K562 (cell line): Measurements from ENCODE around the gene RBKS. TPM values are rescaled to one million over a fixed set of nuclear protein-coding genes. Genes with fewer than 3 reads are reported as not detected.
A peak's percentile ranks its signal among the peaks of the same experiment; 100 is the strongest.

Experiments used
- E2F8 ChIP-seq: fragments of 450-650 bp; IDR thresholded peaks from 2 replicates; pipeline ENCODE4 v1.7.1; 2018; ENCODE audit warnings: mild to moderate bottlenecking, low read depth; ENCODE audit not compliant: partially characterized antibody
- L3MBTL2 ChIP-seq: fragments of 450-650 bp; IDR thresholded peaks from 2 replicates; pipeline ENCODE4 v1.6.1; 2016; ENCODE audit warnings: mild to moderate bottlenecking, moderate library complexity
- NEUROD1 ChIP-seq: fragments of 150-350 bp; IDR thresholded peaks from 2 replicates; pipeline ENCODE4 v1.6.1; 2014; ENCODE audit warnings: borderline replicate concordance, low read length, low read depth; ENCODE audit not compliant: partially characterized antibody
- SMARCE1 ChIP-seq: fragments of 450-650 bp; IDR thresholded peaks from 2 replicates; pipeline ENCODE4 v1.7.1; 2016; ENCODE audit warnings: mild to moderate bottlenecking
- SOX6 ChIP-seq: fragments of 450-650 bp; IDR thresholded peaks from 2 replicates; pipeline ENCODE4 v1.6.1; 2014; ENCODE audit warnings: mild to moderate bottlenecking
- STAG1 ChIP-seq: sonication (generic); formaldehyde crosslinking; IDR thresholded peaks from 2 replicates; pipeline ENCODE4 v1.5.0; 2020; ENCODE audit warnings: missing genetic modification reagents, borderline replicate concordance
- ZNF324 ChIP-seq: fragments of 250-450 bp; sonication (Bioruptor Pico); IDR thresholded peaks from 2 replicates; pipeline ENCODE4 v1.4.0; 2020; ENCODE audit warnings: mild to moderate bottlenecking
- polyA plus RNA-seq, 8 experiments: library from polyadenylated mRNA; depleted of rRNA in 4 of 8; stranded (reverse) in 5 of 8; unstranded in 3 of 8; fragments of >200 nt; fragmentation: Nextera tagmentation in 2 of 8; fragmentation: Illumina TruSeq in 1 of 8; extraction: Ambion mirVana in 2 of 8; extraction: Trizol in 1 of 8; gene quantifications; 2 replicates each; pipeline versions ENCODE4 v1.2.1 to v1.2.3, GENCODE V29; 2011 to 2014; ENCODE audit warnings: inconsistent platforms in 1 of 8, missing spikeins in 1 of 8
- total RNA-seq, 7 experiments: library from RNA; depleted of rRNA in 6 of 7; stranded (reverse); fragments of >200 nt in 6 of 7; fragmentation: Illumina TruSeq in 2 of 7; extraction: Trizol in 2 of 7; gene quantifications; 2 replicates each; pipeline versions ENCODE4 v1.2.1 to v1.2.3, GENCODE V29; 2011 to 2021; ENCODE audit warnings: low replicate concordance in 1 of 7
- TF ChIP-seq, protein P1 (sequence below), 2 experiments: fragments of 450-650 bp in 1 of 2; sonication (generic) in 1 of 2; formaldehyde crosslinking in 1 of 2; IDR thresholded peaks; 2 replicates each; pipeline versions ENCODE4 v1.7.1 to v1.9.0; 2016 to 2022; ENCODE audit warnings: inconsistent platforms in 1 of 2, mild to moderate bottlenecking in 1 of 2, missing genetic modification reagents in 1 of 2
- TF ChIP-seq, protein P2 (sequence below): sonication (generic); formaldehyde crosslinking; IDR thresholded peaks from 2 replicates; pipeline ENCODE4 v1.8.0; 2022; ENCODE audit warnings: missing genetic modification reagents, mild to moderate bottlenecking, moderate library complexity, borderline replicate concordance
- TF ChIP-seq, protein P3 (sequence below): fragments of 450-650 bp; formaldehyde crosslinking; IDR thresholded peaks from 2 replicates; pipeline ENCODE4 v1.4.0; 2020; ENCODE audit warnings: mild to moderate bottlenecking, moderate library complexity

RBKS gene
- total and polyA plus RNA-seq, 9 of the 15 experiments (the other 6 are each of a cell fraction or from before 2014, with no cell fraction given), result 0.06 to 0.39 (median 0.19) TPM

DNA sequence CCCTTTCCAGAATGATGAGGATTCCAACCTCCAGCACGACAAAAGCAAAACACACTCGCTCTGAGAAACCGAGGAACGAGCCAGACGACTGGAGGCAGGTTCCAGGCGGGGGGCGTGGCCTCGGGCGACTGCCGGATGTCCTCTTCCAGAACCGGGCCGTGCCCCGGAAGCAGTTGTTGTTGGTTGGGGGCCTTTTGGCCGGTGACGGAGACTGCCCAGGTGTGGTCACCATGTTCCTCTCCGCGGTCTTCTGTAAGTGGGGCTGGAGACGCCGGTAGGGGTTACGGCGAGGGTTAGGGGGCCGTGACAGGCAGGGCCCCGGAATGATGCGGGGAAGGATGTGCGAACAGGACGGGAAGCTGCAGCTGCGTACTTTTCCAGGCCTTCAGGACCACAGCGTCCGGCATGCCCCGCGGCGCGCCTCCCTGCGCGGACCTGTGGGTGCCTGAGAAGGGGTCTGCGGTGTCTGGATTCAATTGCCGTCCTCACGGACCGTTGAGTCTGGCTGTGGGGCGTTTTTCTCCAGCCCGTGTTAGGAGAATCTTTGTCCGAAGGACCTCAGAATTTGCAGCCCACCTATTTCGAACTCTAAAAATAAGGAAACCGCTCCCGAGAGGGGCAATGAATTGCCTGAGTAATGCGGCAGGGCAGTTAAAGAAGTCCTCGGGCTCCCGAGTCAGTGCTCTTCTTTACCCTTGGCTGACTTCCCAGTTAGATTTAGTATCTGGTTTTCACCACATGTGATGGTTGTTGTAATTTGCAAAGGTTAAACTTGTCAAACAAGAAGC lies 118.4 kb downstream of the RBKS start, which contains the start of gene MRPL33 (continued):
- TF ChIP-seq, protein P1, sequence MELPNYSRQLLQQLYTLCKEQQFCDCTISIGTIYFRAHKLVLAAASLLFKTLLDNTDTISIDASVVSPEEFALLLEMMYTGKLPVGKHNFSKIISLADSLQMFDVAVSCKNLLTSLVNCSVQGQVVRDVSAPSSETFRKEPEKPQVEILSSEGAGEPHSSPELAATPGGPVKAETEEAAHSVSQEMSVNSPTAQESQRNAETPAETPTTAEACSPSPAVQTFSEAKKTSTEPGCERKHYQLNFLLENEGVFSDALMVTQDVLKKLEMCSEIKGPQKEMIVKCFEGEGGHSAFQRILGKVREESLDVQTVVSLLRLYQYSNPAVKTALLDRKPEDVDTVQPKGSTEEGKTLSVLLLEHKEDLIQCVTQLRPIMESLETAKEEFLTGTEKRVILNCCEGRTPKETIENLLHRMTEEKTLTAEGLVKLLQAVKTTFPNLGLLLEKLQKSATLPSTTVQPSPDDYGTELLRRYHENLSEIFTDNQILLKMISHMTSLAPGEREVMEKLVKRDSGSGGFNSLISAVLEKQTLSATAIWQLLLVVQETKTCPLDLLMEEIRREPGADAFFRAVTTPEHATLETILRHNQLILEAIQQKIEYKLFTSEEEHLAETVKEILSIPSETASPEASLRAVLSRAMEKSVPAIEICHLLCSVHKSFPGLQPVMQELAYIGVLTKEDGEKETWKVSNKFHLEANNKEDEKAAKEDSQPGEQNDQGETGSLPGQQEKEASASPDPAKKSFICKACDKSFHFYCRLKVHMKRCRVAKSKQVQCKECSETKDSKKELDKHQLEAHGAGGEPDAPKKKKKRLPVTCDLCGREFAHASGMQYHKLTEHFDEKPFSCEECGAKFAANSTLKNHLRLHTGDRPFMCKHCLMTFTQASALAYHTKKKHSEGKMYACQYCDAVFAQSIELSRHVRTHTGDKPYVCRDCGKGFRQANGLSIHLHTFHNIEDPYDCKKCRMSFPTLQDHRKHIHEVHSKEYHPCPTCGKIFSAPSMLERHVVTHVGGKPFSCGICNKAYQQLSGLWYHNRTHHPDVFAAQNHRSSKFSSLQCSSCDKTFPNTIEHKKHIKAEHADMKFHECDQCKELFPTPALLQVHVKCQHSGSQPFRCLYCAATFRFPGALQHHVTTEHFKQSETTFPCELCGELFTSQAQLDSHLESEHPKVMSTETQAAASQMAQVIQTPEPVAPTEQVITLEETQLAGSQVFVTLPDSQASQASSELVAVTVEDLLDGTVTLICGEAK (IDR thresholded peaks at IDR 0.05), result peak; percentile 99
- TF ChIP-seq, protein P1 (CRISPR knock-in tag; IDR thresholded peaks at IDR 0.05), result no peak
- TF ChIP-seq STAG1 (CRISPR knock-in tag) (no peak), NEUROD1 (no peak), SOX6 (no peak), E2F8 (peak; percentile 91), ZNF324 (CRISPR knock-in tag) (peak; percentile 41; the same call in 1 of the 2 replicates), L3MBTL2 (no peak), SMARCE1 (no peak)
- TF ChIP-seq, protein P2, sequence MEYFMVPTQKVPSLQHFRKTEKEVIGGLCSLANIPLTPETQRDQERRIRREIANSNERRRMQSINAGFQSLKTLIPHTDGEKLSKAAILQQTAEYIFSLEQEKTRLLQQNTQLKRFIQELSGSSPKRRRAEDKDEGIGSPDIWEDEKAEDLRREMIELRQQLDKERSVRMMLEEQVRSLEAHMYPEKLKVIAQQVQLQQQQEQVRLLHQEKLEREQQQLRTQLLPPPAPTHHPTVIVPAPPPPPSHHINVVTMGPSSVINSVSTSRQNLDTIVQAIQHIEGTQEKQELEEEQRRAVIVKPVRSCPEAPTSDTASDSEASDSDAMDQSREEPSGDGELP (CRISPR knock-in tag), result peak; percentile 87
- TF ChIP-seq, protein P3, sequence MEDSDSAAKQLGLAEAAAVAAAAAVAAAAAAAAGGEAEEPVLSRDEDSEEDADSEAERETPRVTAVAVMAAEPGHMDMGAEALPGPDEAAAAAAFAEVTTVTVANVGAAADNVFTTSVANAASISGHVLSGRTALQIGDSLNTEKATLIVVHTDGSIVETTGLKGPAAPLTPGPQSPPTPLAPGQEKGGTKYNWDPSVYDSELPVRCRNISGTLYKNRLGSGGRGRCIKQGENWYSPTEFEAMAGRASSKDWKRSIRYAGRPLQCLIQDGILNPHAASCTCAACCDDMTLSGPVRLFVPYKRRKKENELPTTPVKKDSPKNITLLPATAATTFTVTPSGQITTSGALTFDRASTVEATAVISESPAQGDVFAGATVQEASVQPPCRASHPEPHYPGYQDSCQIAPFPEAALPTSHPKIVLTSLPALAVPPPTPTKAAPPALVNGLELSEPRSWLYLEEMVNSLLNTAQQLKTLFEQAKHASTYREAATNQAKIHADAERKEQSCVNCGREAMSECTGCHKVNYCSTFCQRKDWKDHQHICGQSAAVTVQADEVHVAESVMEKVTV (CRISPR knock-in tag), result no peak
